Large intestine (tissue), 3 donors: Measurements from ENCODE around the gene TNS1. TPM values are rescaled to one million over a fixed set of nuclear protein-coding genes. Genes with fewer than 3 reads are reported as not detected.

ENCODE experiments used
- DNase-seq, 2 donors: peaks; one replicate each; pipeline versions ENCODE4 v3.0.0 to v3.0.0-alpha.2; 2013
- H3K27ac ChIP-seq: one replicate; pipeline ENCODE4 v1.5.1; 2013; ENCODE audit warnings: low read length
- H3K27me3 ChIP-seq: 2 replicates; pipeline ENCODE4 v1.6.1; 2013; ENCODE audit warnings: low read length; ENCODE audit not compliant: control insufficient read depth, insufficient read depth
- H3K36me3 ChIP-seq: 2 replicates; pipeline ENCODE4 v1.6.1; 2013; ENCODE audit warnings: low read length; ENCODE audit not compliant: control insufficient read depth, insufficient read depth
- H3K4me1 ChIP-seq: one replicate; pipeline ENCODE4 v1.6.1; 2013; ENCODE audit warnings: low read length; ENCODE audit not compliant: control insufficient read depth, insufficient read depth
- H3K4me3 ChIP-seq: one replicate; pipeline ENCODE4 v1.5.1; 2013; ENCODE audit warnings: low read length
- H3K9me3 ChIP-seq: one replicate; pipeline ENCODE4 v1.6.1; 2013; ENCODE audit warnings: mild to moderate bottlenecking, low read depth, low read length, moderate library complexity; ENCODE audit not compliant: control insufficient read depth
- WGBS: methylation state at CpG from one replicate; pipeline ENCODE4 v1.1.5; 2013; ENCODE audit warnings: low lambda C conversion rate; ENCODE audit not compliant: insufficient coverage; 5-methylcytosine and 5-hydroxymethylcytosine counted together
- polyA plus RNA-seq: library from polyadenylated mRNA; unstranded; fragments of 120-200 nt; gene quantifications from one replicate; pipeline ENCODE4 v1.2.1, GENCODE V29; 2013

The TNS1 gene
- polyA plus RNA-seq, 1 donor, result 26.8 TPM

GRCh38 chr2:217751192-217751591 is 251.6 kb downstream of the TNS1 start:
- Histone ChIP-seq H3K4me3 (no peak overlapping the region), H3K9me3 (no peaks in the 10 kb centered on the region), H3K27me3 (peaks cover 6% of the 10 kb centered on the region), H3K36me3 (no peaks in the 10 kb centered on the region), H3K27ac (no peak overlapping the region), H3K4me1 (peaks cover under 1% of the 10 kb centered on the region)
- no CpG with 5 or more reads among the region's 7 CpGs for WGBS
- no peak for DNase-seq

Other genes with a start within 250 kb of the TNS1 start
- gene RUFY4, start 66.3 kb upstream of the TNS1 start, polyA plus RNA-seq, result 0.69 TPM
- 0.12 TPM for gene CXCR2, start 123.0 kb upstream of the TNS1 start, polyA plus RNA-seq
- gene CXCR1, start 164.0 kb upstream of the TNS1 start, polyA plus RNA-seq, result 0.01 TPM
- 269 TPM for gene ARPC2, start 214.2 kb upstream of the TNS1 start, polyA plus RNA-seq